Embryonic facial prominence (tissue), 1 donor: ENCODE results near the gene PVR.
"Not testable (repeated sequence)": the region's sequence is repeated elsewhere in the genome, so short reads cannot be mapped to it uniquely, and the experiment has no call there.

Experiments used
- DNase-seq: peaks from one replicate; pipeline ENCODE4 v3.0.0-alpha.2; 2016; ENCODE audit errors: extremely low spot score

PVR gene

DNA sequence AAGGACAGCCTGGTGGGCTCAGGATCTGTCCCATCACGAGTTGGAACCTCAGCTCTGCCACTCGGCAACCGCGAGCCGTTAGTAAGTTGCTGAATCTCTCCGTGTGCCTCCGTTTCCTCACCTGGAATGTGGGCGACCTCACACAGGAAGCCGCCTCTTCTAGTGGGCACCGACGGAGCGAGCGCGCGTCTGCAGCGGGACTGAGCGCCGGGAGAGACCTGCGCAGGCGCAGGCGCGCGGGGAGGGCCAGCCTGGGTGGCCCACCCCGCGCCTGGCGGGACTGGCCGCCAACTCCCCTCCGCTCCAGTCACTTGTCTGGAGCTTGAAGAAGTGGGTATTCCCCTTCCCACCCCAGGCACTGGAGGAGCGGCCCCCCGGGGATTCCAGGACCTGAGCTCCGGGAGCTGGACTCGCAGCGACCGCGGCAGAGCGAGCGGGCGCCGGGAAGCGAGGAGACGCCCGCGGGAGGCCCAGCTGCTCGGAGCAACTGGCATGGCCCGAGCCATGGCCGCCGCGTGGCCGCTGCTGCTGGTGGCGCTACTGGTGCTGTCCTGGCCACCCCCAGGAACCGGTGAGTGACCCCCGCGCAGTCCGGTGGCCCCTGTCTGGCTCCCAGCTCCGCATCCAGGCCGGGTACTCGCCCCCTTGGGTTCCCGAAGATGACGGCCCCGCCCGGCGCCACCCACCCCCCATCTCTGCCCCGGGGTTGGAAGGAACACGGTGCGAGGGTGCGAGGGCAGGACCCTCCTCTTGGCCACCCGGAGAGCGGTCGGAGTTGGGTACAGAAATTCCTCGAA is at the start of gene PVR:
Gene PVR, plus strand, starts transcription at position 306 of the 797 bp plus-strand sequence. Its CDS starts 187 bp downstream, at position 493.
- peak; percentile 56 for DNase-seq

DNA sequence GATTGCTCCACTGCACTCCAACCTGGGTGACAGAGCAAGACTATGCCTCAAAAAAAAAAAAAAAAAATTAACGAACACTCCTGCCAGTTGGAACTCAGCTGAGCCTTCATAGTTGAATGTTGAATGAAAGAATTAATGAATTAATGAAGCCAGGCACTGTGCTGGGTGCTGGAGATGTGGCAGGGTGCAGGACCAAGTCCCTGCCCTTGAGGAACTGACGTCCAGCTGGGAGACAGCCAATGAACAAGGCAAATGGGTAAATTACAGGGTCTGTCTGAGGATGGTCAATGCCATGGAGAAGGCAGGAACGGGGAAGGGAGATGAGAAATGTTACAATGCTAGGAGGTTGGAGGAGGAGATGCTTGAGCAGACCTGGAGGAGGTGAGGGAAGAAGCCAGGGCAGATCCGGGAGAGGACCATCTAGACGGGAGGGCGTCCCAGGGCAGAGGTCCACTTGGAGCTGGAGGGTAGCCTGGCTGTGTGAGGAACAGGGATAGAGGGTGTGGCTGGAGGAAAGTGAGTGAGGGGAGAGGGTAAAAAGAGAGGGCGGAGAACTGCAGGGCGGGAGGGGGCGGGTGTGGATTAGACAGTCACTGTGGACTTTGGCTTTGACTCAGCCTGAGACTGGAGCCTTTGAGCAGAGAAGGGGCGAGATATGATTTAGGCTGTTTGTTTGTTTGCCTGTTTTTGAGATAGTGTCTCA is 47.1 kb upstream of the PVR start:
- no peak for DNase-seq

- no peak for DNase-seq
Measured at GRCh38 chr19:44597131-44597491, 46.6 kb upstream of the PVR start.

DNA sequence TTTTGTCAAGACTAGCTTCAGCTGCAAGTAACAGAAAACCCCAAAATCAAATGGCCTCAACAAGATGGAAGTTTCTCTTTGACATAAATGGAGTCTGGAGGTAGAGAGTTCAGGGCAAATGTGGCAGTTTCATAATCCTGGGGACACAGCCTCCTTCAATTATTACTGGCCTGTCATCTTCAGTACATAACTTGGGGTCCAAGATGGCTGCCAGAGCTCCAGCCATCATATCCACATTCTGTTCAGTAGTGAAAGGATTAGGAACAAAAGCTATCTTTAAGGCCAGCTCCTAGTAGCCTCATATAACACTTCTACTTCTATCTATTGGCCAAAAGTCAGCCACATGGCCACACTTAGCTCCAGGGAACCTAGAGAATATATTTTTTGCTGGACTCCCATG is 45.4 kb upstream of the PVR start:
- no peak for DNase-seq

DNA sequence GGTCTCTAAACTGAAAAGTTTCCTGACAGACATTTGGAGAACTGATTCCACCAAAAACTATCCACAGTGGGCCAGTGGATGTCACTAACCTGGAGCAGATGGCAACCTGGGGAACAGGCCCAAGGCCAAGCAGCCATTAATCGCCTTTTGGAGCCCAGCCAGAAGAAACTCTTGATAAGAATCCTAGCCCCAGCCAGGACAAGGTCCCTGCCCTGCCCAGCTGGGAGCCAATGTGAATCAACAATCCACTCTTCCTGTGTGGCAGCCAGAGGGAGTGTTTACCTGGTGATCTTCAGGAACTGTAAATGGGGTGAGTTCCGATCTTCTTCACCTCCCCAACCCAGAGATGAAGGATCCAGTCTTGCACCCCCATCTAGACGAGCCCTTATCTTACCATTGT is 44.8 kb upstream of the PVR start:
- no peak for DNase-seq

DNA sequence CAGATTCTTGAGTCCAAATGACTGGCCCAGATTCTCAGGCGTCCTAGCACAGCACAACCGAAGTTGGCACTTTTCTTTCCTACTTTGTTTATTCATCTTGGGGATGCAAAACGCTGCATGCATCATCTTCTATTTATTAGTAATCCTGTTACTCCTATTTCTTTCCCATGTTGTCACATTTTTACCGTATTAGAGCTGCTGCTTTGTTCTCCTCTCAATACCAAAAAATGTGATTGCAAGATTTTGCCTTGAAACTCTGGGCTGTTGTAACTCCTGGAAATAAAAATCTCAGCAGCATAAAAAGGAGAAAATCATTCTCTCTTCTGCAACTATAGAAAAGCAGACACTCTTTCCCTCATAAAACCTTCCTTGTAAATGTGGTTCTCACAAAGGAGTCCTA is 43.2 kb upstream of the PVR start:
- no peak for DNase-seq

- no peak for DNase-seq
Measured at GRCh38 chr19:44602081-44602480, 41.6 kb upstream of the PVR start.

- DNase-seq = no peak
Measured at GRCh38 chr19:44603201-44603945, 40.3 kb upstream of the PVR start.

DNA sequence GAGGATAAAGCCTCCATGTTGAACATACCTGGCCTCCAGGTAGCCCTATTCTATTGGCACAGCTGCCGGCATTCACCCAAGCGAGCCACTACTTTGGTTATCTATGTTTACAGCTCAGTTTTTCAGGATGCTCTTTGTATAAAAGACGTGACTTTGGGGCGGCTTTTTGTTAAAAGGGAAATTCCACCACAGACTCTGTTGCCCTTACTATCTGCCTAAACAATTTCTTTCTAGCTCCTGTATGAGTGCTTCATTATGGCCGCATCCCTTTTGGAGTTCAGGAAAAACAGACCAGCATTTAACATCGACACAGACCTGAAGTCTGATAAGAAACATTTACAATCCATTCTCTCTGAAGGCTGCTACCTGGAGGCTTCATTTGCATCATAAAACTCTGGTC is 39.5 kb upstream of the PVR start:
- DNase-seq = no peak

DNA sequence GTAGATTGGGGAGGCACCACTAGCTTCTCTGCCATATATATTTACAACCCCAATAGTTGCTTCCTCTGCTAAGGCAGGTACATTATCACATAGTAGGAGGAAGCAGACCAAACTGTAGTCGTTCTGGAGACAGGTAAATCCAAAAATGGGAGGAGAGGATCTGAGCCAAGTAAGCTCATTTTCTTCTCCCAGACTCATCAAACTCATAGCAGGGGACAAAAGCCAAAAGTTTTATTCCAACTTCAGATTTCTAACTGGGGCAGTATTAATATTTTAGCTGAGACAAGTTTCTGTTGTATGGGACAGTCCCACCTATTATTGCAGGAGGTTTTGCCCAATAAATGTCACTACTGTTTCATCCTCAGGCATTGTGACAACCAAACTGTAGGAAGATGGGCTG is 38.2 kb upstream of the PVR start:
- no peak for DNase-seq

DNA sequence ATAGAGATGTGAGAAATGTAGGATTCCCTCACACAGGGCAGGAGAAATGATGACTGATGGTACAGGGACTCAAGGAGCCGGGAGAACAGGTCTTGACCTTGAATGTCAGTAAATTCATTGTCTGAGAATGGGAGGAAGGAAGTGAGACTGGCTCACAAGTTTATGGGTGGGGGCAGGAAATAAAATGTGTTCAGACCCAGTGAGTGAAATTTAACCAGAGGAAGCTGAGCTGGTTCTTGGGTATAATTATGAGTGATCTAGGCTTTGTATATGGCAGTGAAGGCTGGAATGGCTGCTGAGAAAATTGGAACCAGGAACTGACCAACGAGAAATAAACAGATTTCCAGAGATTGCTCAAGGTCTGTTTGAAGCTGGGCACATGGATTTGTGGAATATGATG is 36.7 kb upstream of the PVR start:
- DNase-seq = no peak

- no peak for DNase-seq
Measured at GRCh38 chr19:44607917-44608316, 35.8 kb upstream of the PVR start.

- DNase-seq = peak; percentile 36
Measured at GRCh38 chr19:44608391-44608821, 35.3 kb upstream of the PVR start.

DNA sequence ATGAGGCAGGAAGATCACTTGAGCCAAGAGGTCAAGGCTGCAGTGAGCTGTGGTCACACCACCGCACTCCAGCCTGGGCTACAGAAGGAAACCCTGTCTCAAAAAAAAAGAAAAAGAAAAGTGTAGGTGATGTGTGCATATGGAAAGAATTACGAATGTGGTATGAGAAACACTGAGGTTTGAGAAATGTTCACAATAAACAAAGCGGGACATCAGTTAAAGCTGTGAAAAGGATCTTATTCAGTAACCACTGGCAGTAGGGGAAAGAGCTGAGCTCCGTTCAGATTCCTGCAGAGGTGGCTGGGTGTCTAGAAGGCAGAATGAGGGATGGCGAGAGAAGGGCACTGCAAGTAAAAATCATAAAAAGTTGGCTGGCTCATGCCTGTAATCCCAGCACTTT is 34.5 kb upstream of the PVR start:
- no peak for DNase-seq

- not testable (repeated sequence) for DNase-seq
Measured at GRCh38 chr19:44610497-44610896, 33.2 kb upstream of the PVR start.

- DNase-seq = no peak
Measured at GRCh38 chr19:44611812-44612295, 31.9 kb upstream of the PVR start.

- DNase-seq = no peak
Measured at GRCh38 chr19:44613295-44614178, 30.2 kb upstream of the PVR start, which contains the start of gene IGSF23. Gene IGSF23, plus strand, starts transcription at chr19:44613563. Its CDS starts 83 bp downstream, at chr19:44613646.

GRCh38 chr19:44614313-44614712 is 29.4 kb upstream of the PVR start:
- no peak for DNase-seq

GRCh38 chr19:44615863-44616247 is 27.9 kb upstream of the PVR start:
- DNase-seq = no peak

DNA sequence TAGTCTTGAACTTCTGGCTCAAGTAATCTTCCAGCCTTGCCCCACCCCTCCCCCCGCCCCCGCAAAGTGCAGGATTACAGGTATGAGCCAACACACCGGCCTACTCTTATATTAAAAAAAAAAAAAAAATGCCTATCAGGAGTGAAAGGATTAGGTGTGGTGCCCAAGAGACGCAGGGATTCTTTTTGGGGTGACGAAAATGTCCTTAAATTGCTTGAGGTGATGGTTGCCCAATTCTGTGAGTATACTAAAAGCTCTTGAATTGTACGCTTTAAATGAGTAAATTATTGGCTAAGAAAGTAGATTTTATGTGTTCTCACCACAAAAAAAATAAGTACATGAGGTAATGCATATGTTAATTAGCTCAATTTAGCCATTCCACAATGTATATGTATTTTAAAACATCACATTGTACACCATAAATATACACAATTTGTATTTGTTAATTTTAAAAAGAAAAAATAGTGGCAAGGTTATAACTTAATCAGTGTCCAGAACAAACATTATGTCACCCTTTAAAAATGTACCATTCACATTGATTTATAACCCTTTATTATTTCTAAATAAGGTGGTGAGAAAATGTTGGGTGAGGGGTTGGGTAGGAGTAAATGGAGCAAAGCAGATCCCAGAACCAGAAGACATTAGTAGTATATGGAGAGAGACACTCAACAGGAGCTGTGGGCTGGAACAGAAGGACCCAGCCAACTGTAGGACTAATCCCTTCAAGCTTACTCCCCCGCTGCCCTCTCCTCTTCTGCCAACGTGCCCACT is 26.4 kb upstream of the PVR start:
- DNase-seq = no peak
